Stimulated activated CD8-positive, alpha-beta memory T cell treated with anti-CD3 and anti-CD28 coated beads, Interleukin-4, amount 100 ng/mL, for 4 hours (primary cell): ENCODE data around the gene EFTUD2.

ENCODE experiments used
- DNase-seq, 2 donors: peaks; one replicate each; pipeline ENCODE4 v3.0.0-alpha.2; 2020; ENCODE audit warnings: low read depth in 2 of 2, low spot score in 1 of 2

Gene EFTUD2

GRCh38 chr17:44925731-44926697 lies 26.8 kb upstream of the EFTUD2 start:
- DNase-seq: no peak

GRCh38 chr17:44924107-44924544 lies 24.9 kb upstream of the EFTUD2 start:
- no peak for DNase-seq

- no peak for DNase-seq
These were observed 23.7 kb upstream of the EFTUD2 start for GRCh38 chr17:44922746-44923470.

GRCh38 chr17:44922136-44922535 lies 22.9 kb upstream of the EFTUD2 start:
- no peak for DNase-seq

GRCh38 chr17:44921122-44921882 lies 22.1 kb upstream of the EFTUD2 start:
- no peak for DNase-seq

GRCh38 chr17:44920565-44920940 lies 21.3 kb upstream of the EFTUD2 start:
- no peak for DNase-seq

- peak; percentile 18 to 21 for DNase-seq
These were observed 20.8 kb upstream of the EFTUD2 start for GRCh38 chr17:44919885-44920564.

- no peak for DNase-seq
These were observed 20.2 kb upstream of the EFTUD2 start for GRCh38 chr17:44919411-44919810.

- DNase-seq: no peak
These were observed 18.8 kb upstream of the EFTUD2 start for GRCh38 chr17:44918006-44918405.

GRCh38 chr17:44917456-44917855 lies 18.2 kb upstream of the EFTUD2 start:
- no peak for DNase-seq

GRCh38 chr17:44916781-44917241 lies 17.6 kb upstream of the EFTUD2 start:
- DNase-seq: no peak

- no peak for DNase-seq
These were observed 16.9 kb upstream of the EFTUD2 start for GRCh38 chr17:44915862-44916780.

GRCh38 chr17:44915321-44915726 lies 16.1 kb upstream of the EFTUD2 start, which contains the start of gene GFAP:
Gene GFAP (minus strand): TSS chr17:44915500. CDS start chr17:44915486, 14 bp downstream.
- no peak for DNase-seq

GRCh38 chr17:44914698-44915271 lies 15.5 kb upstream of the EFTUD2 start:
- no peak for DNase-seq

- no peak for DNase-seq
These were observed 14.9 kb upstream of the EFTUD2 start for GRCh38 chr17:44914148-44914547.

- no peak for DNase-seq
These were observed 14.4 kb upstream of the EFTUD2 start for GRCh38 chr17:44913676-44914075.

GRCh38 chr17:44912763-44913544 lies 13.7 kb upstream of the EFTUD2 start:
- DNase-seq: no peak
